H54 (cell line): ENCODE results near the gene PDE9A.

Source experiments
- DNase-seq: peaks from one replicate; pipeline ENCODE4 v3.0.0; 2011; ENCODE audit warnings: low spot score, mixed read lengths; ENCODE audit not compliant: insufficient read length
- FAIRE-seq: peaks from 3 replicates; lab custom pipeline; 2011; peaks lifted over from hg19 to GRCh38; lab: Jason Lieb, UNC
- POLR2A ChIP-seq: IDR thresholded peaks from 2 replicates; pipeline ENCODE4 v1.6.1; 2011; ENCODE audit warnings: low read depth, mild to moderate bottlenecking, low read length

Gene PDE9A

GRCh38 chr21:42671778-42672593, 18.6 kb downstream of the PDE9A start:
- DNase-seq = no peak
- no peak for TF ChIP-seq POLR2A
- FAIRE-seq = no peak

- DNase-seq (peak; percentile 85), FAIRE-seq (no peak)
- TF ChIP-seq POLR2A = no peak
These were observed 19.5 kb downstream of the PDE9A start for GRCh38 chr21:42672699-42673458.

GRCh38 chr21:42673633-42674328, 20.4 kb downstream of the PDE9A start:
- no peak for FAIRE-seq

GRCh38 chr21:42674351-42674940, 21.0 kb downstream of the PDE9A start:
- no peak for TF ChIP-seq POLR2A
- FAIRE-seq (no peak), DNase-seq (no peak)

More at GRCh38 chr21:42673633-42674328, 20.4 kb downstream of the PDE9A start:
- TF ChIP-seq POLR2A = 0 out of 2 replicates have a peak, but pooled peaks have one; percentile 7
- DNase-seq = no peak

- no peak for DNase-seq
- FAIRE-seq = no peak
- TF ChIP-seq POLR2A = no peak
These were observed 22.0 kb downstream of the PDE9A start for GRCh38 chr21:42675403-42675802.

- no peak for TF ChIP-seq POLR2A
- FAIRE-seq (no peak), DNase-seq (no peak)
These were observed 23.4 kb downstream of the PDE9A start for GRCh38 chr21:42676808-42677207.

- DNase-seq (no peak), FAIRE-seq (no peak)
- no peak for TF ChIP-seq POLR2A
These were observed 24.2 kb downstream of the PDE9A start for GRCh38 chr21:42677339-42678321.

GRCh38 chr21:42678618-42679295, 25.3 kb downstream of the PDE9A start:
- no peak for DNase-seq

GRCh38 chr21:42679319-42680057, 26.1 kb downstream of the PDE9A start:
- FAIRE-seq (no peak), DNase-seq (no peak)
- no peak for TF ChIP-seq POLR2A

More at GRCh38 chr21:42678618-42679295, 25.3 kb downstream of the PDE9A start:
- no peak for TF ChIP-seq POLR2A
- FAIRE-seq = no peak

- no peak for DNase-seq
- no peak for TF ChIP-seq POLR2A
- no peak for FAIRE-seq
These were observed 26.6 kb downstream of the PDE9A start for GRCh38 chr21:42680058-42680330.

- FAIRE-seq (no peak), DNase-seq (no peak)
- no peak for TF ChIP-seq POLR2A
These were observed 27.0 kb downstream of the PDE9A start for GRCh38 chr21:42680429-42680828.
